ENCODE data around the gene IRX2.

GRCh38 chr5:2764581-2764980 lies 13.1 kb upstream of the IRX2 start:
- TF ChIP-seq, protein P1, sequence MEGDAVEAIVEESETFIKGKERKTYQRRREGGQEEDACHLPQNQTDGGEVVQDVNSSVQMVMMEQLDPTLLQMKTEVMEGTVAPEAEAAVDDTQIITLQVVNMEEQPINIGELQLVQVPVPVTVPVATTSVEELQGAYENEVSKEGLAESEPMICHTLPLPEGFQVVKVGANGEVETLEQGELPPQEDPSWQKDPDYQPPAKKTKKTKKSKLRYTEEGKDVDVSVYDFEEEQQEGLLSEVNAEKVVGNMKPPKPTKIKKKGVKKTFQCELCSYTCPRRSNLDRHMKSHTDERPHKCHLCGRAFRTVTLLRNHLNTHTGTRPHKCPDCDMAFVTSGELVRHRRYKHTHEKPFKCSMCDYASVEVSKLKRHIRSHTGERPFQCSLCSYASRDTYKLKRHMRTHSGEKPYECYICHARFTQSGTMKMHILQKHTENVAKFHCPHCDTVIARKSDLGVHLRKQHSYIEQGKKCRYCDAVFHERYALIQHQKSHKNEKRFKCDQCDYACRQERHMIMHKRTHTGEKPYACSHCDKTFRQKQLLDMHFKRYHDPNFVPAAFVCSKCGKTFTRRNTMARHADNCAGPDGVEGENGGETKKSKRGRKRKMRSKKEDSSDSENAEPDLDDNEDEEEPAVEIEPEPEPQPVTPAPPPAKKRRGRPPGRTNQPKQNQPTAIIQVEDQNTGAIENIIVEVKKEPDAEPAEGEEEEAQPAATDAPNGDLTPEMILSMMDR (IDR thresholded peaks at IDR 0.05 in 2 of 3, conservative IDR thresholded peaks at IDR 0.05 in 1 of 3; ENCODE audit: control insufficient read depth in 2 of 3, extremely low read depth in 1 of 3, insufficient read depth in 1 of 3, low read depth in 3 of 3, low read length in 3 of 3), result no peak
- TF ChIP-seq POLR2A (IDR thresholded peaks at IDR 0.05; ENCODE audit: low read depth, low read length), result no peak
- no peak for TF ChIP-seq PKNOX1 (IDR thresholded peaks at IDR 0.05)
- TF ChIP-seq, protein P2, sequence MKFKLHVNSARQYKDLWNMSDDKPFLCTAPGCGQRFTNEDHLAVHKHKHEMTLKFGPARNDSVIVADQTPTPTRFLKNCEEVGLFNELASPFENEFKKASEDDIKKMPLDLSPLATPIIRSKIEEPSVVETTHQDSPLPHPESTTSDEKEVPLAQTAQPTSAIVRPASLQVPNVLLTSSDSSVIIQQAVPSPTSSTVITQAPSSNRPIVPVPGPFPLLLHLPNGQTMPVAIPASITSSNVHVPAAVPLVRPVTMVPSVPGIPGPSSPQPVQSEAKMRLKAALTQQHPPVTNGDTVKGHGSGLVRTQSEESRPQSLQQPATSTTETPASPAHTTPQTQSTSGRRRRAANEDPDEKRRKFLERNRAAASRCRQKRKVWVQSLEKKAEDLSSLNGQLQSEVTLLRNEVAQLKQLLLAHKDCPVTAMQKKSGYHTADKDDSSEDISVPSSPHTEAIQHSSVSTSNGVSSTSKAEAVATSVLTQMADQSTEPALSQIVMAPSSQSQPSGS (IDR thresholded peaks at IDR 0.05; ENCODE audit: low read length), result no peak
- TF ChIP-seq, protein P3, sequence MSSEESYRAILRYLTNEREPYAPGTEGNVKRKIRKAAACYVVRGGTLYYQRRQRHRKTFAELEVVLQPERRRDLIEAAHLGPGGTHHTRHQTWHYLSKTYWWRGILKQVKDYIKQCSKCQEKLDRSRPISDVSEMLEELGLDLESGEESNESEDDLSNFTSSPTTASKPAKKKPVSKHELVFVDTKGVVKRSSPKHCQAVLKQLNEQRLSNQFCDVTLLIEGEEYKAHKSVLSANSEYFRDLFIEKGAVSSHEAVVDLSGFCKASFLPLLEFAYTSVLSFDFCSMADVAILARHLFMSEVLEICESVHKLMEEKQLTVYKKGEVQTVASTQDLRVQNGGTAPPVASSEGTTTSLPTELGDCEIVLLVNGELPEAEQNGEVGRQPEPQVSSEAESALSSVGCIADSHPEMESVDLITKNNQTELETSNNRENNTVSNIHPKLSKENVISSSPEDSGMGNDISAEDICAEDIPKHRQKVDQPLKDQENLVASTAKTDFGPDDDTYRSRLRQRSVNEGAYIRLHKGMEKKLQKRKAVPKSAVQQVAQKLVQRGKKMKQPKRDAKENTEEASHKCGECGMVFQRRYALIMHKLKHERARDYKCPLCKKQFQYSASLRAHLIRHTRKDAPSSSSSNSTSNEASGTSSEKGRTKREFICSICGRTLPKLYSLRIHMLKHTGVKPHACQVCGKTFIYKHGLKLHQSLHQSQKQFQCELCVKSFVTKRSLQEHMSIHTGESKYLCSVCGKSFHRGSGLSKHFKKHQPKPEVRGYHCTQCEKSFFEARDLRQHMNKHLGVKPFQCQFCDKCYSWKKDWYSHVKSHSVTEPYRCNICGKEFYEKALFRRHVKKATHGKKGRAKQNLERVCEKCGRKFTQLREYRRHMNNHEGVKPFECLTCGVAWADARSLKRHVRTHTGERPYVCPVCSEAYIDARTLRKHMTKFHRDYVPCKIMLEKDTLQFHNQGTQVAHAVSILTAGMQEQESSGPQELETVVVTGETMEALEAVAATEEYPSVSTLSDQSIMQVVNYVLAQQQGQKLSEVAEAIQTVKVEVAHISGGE (CRISPR knock-in tag; IDR thresholded peaks at IDR 0.05), result no peak
- no peak for TF ChIP-seq POLR2AphosphoS2 (IDR thresholded peaks at IDR 0.05; ENCODE audit: low read depth, low read length)
- no peak for TF ChIP-seq RAD21 (IDR thresholded peaks at IDR 0.05; ENCODE audit: insufficient read depth, low read depth, low read length)
- TF ChIP-seq RCOR1 (conservative IDR thresholded peaks at IDR 0.05; ENCODE audit: low read depth, low read length), result no peak
- TF ChIP-seq TCF12 (IDR thresholded peaks at IDR 0.05; ENCODE audit: low read depth, low read length), result no peak
- no peak for TF ChIP-seq GABPA (IDR thresholded peaks at IDR 0.05; ENCODE audit: low read depth)
- TF ChIP-seq NFYB (IDR thresholded peaks at IDR 0.05; ENCODE audit: insufficient read depth, low read depth, low read length), result no peak
- TF ChIP-seq POLR2AphosphoS5 (IDR thresholded peaks at IDR 0.05; ENCODE audit: low read length), result no peak
- TF ChIP-seq STAT1 (conservative IDR thresholded peaks at IDR 0.05), result no peak
- TF ChIP-seq ELK1 (IDR thresholded peaks at IDR 0.05; ENCODE audit: low read depth, low read length), result no peak
